Measurements from ENCODE around the gene EVA1B.

EVA1B gene

DNA sequence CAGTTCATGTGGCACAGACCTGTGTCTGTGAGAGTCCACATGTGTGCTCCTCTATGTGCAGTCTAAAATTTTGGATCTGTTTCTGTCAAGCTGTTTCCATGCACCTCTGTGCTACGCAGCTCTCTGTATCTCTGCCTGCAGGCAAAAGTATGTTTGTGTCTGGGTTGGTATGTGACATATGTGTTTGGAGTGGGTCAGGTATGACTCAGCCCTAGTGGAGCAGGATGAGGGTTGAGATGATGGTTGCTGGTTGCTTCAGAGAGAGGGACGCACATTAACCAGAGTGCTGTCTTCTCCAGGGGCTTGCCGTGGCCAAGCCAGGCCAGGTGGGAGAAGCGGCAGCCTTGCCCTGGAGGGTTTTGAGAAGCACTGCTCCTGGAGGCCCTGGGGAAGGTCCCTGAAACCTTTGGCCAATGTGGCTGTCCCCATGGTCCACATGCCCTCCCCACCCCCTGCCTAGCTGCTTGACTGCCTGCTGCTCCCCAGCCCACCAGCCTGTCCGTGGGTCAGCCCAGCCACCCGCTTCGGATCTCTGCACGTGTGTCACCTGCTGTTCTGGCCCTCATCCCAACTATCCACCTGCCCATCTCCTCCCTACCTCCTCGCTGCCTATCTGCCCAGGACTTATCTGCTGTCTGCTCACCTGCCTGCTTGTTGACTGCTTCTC, 4.1 kb upstream of the EVA1B start:
- Histone ChIP-seq H3K27ac (replicated peaks) (no peak overlapping the region), H3K27me3 (ENCODE audit: insufficient read depth, poor library complexity, severe bottlenecking) (peaks cover 5% of the 10 kb centered on the region), H3K4me3 (replicated peaks; ENCODE audit: insufficient read depth, low read length) (no peak overlapping the region)
- TF ChIP-seq, protein P1, sequence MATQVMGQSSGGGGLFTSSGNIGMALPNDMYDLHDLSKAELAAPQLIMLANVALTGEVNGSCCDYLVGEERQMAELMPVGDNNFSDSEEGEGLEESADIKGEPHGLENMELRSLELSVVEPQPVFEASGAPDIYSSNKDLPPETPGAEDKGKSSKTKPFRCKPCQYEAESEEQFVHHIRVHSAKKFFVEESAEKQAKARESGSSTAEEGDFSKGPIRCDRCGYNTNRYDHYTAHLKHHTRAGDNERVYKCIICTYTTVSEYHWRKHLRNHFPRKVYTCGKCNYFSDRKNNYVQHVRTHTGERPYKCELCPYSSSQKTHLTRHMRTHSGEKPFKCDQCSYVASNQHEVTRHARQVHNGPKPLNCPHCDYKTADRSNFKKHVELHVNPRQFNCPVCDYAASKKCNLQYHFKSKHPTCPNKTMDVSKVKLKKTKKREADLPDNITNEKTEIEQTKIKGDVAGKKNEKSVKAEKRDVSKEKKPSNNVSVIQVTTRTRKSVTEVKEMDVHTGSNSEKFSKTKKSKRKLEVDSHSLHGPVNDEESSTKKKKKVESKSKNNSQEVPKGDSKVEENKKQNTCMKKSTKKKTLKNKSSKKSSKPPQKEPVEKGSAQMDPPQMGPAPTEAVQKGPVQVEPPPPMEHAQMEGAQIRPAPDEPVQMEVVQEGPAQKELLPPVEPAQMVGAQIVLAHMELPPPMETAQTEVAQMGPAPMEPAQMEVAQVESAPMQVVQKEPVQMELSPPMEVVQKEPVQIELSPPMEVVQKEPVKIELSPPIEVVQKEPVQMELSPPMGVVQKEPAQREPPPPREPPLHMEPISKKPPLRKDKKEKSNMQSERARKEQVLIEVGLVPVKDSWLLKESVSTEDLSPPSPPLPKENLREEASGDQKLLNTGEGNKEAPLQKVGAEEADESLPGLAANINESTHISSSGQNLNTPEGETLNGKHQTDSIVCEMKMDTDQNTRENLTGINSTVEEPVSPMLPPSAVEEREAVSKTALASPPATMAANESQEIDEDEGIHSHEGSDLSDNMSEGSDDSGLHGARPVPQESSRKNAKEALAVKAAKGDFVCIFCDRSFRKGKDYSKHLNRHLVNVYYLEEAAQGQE (IDR thresholded peaks at IDR 0.05; ENCODE audit: insufficient replicate concordance, low read depth) = no peak
- TF ChIP-seq POLR2AphosphoS5 (IDR thresholded peaks at IDR 0.05; ENCODE audit: low read depth) (no peak), SPI1 (IDR thresholded peaks at IDR 0.05; ENCODE audit: borderline replicate concordance, low read depth) (no peak), GABPA (IDR thresholded peaks at IDR 0.05; ENCODE audit: low read depth) (no peak)
- TF ChIP-seq, protein P2, sequence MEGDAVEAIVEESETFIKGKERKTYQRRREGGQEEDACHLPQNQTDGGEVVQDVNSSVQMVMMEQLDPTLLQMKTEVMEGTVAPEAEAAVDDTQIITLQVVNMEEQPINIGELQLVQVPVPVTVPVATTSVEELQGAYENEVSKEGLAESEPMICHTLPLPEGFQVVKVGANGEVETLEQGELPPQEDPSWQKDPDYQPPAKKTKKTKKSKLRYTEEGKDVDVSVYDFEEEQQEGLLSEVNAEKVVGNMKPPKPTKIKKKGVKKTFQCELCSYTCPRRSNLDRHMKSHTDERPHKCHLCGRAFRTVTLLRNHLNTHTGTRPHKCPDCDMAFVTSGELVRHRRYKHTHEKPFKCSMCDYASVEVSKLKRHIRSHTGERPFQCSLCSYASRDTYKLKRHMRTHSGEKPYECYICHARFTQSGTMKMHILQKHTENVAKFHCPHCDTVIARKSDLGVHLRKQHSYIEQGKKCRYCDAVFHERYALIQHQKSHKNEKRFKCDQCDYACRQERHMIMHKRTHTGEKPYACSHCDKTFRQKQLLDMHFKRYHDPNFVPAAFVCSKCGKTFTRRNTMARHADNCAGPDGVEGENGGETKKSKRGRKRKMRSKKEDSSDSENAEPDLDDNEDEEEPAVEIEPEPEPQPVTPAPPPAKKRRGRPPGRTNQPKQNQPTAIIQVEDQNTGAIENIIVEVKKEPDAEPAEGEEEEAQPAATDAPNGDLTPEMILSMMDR (IDR thresholded peaks at IDR 0.05; ENCODE audit: insufficient read depth, low read length) = no peak
- DNase-seq (ENCODE audit: low read depth in 1 of 2, low spot score in 1 of 2) = no peak

DNA sequence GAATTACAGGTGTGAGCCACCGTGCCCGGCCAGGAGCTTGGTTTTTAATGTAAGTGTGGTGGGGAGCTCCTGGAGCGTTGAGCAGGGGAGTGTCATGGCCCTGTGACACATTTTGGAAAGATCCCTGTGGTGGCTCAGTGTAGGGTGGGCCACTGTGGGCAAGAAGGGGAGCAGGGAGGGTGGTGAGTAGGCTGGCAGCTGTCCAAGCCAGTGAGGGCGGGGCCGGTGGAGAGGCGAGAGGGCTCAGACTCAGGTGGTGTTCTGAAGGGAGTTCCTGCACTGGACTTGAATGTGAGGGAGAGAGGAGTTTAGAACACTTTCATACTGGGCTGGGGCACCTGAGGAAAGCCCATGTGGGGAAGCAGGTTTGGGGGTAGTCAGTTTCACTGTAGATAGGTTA, 3.1 kb upstream of the EVA1B start:
- no peak for DNase-seq (ENCODE audit: low read depth in 1 of 2, low spot score in 1 of 2)
- Histone ChIP-seq H3K4me3 (replicated peaks; ENCODE audit: insufficient read depth, low read length) (no peak overlapping the region), H3K27me3 (ENCODE audit: insufficient read depth, poor library complexity, severe bottlenecking) (peaks cover 9% of the 10 kb centered on the region), H3K27ac (replicated peaks) (no peak overlapping the region)
- TF ChIP-seq, protein P1 (IDR thresholded peaks at IDR 0.05; ENCODE audit: insufficient replicate concordance, low read depth) = no peak
- TF ChIP-seq POLR2AphosphoS5 (IDR thresholded peaks at IDR 0.05; ENCODE audit: low read depth) (no peak), GABPA (IDR thresholded peaks at IDR 0.05; ENCODE audit: low read depth) (no peak), SPI1 (IDR thresholded peaks at IDR 0.05; ENCODE audit: borderline replicate concordance, low read depth) (no peak)

DNA sequence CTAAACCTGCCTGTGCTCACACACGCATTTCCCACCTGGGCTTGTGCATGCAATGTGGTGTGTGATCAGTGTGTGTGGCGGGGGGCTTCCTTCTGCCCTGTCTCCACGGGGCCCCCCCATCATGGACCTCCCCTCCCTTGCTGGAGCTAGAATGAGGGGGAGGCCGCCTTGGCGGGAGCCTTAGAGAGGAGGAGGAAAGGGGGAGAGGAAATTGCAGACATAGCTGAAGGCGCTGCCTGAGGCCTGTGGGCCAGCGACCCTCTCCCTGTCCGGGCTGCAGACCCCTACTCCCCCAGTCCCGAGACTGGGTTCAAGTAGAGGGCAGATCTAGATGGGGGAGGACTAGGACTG, 883 bp upstream of the EVA1B start:
- Histone ChIP-seq H3K27me3 (ENCODE audit: insufficient read depth, poor library complexity, severe bottlenecking) (peaks cover 9% of the 10 kb centered on the region), H3K4me3 (replicated peaks; ENCODE audit: insufficient read depth, low read length) (no peak overlapping the region), H3K27ac (replicated peaks) (no peak overlapping the region)

More for the DNA sequence above, 883 bp upstream of the EVA1B start:
- no peak for DNase-seq (ENCODE audit: low read depth in 1 of 2, low spot score in 1 of 2)
- TF ChIP-seq, protein P1 (IDR thresholded peaks at IDR 0.05; ENCODE audit: insufficient replicate concordance, low read depth) = no peak
- TF ChIP-seq, protein P2 (IDR thresholded peaks at IDR 0.05; ENCODE audit: insufficient read depth, low read length) = no peak
- TF ChIP-seq POLR2AphosphoS5 (IDR thresholded peaks at IDR 0.05; ENCODE audit: low read depth) (no peak), SPI1 (IDR thresholded peaks at IDR 0.05; ENCODE audit: borderline replicate concordance, low read depth) (no peak), GABPA (IDR thresholded peaks at IDR 0.05; ENCODE audit: low read depth) (no peak)
